GM12891 (cell line): ENCODE results near the gene TPSAB1.

Experiments
- POLR2AphosphoS5 ChIP-seq: IDR thresholded peaks from 2 replicates; pipeline ENCODE4 v1.6.1; 2011; ENCODE audit warnings: low read depth, low read length, control low read depth
- SPI1 ChIP-seq: IDR thresholded peaks from 2 replicates; pipeline ENCODE4 v1.6.1; 2011; ENCODE audit warnings: low read depth, low read length, control low read depth
- TAF1 ChIP-seq: IDR thresholded peaks from 2 replicates; pipeline ENCODE4 v1.6.1; 2011; ENCODE audit warnings: low read depth, low read length, control low read depth

DNA sequence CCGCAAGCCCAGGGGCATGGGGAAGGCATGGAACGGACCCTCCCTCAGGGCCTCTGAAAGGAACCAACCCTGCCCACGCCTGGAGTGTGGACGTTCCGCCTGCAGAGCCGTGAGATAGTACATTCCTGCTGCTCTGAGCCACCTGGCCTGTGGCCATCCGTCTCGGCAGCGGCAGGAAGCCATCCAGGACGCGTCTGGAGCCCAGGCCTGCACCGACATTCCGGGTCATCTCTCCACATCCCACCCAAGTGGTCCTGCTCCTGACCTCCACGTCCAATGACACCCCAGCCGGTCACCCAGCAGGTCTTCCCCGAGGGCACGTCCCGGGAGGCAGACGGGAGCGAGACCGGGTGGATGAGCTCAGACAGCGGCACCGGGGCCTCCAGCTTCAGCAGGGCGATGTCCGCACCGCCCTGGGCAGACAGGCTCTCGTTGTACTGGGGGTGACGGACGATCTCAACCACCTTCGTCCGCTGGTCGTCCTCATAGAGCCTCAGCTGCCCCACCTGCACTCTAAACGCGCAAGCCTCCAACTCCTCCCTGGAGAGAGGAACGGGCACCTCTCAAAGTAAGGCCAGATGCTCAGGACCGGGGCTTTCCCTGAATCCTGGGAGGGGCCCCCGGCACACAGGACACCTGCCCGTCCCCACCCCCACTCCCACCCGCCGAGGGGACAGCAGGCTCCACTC, 47.6 kb downstream of the TPSAB1 start:
- no peak for TF ChIP-seq POLR2AphosphoS5
- no peak for TF ChIP-seq SPI1
- TF ChIP-seq TAF1, result no peak
